Measurements from ENCODE around the gene RWDD1.

GRCh38 chr6:116595247-116595646 is 23.9 kb downstream of the RWDD1 start:
- TF ChIP-seq CTCF (IDR thresholded peaks at IDR 0.05; ENCODE audit: low read length) (no peak), EZH2 (IDR thresholded peaks at IDR 0.05; ENCODE audit: borderline replicate concordance, low read length) (no peak)
